Stimulated activated CD4-positive, alpha-beta T cell treated with anti-CD3 and anti-CD28 coated beads, Interleukin-15, amount 100 ng/mL, for 1 hour (primary cell): Measurements from ENCODE around the gene GLRA1.

Source experiments
- DNase-seq, 2 donors: peaks; one replicate each; pipeline ENCODE4 v3.0.0-alpha.2; 2020; ENCODE audit warnings: low read depth in 1 of 2, low spot score in 1 of 2

GLRA1 gene

GRCh38 chr5:151924564-151925301 is at the start of gene GLRA1:
TSS of gene GLRA1 (minus strand) at chr5:151924851. CDS start at chr5:151924549, 302 bp downstream.
- DNase-seq, result peak in 1 of 2 donors; percentile 35

- no peak for DNase-seq
Measured at GRCh38 chr5:151970885-151971284, 46.2 kb upstream of the GLRA1 start.

- no peak for DNase-seq
Measured at GRCh38 chr5:151967865-151968264, 43.2 kb upstream of the GLRA1 start.

- DNase-seq, result no peak
Measured at GRCh38 chr5:151966046-151966445, 41.4 kb upstream of the GLRA1 start.

GRCh38 chr5:151964471-151964870 is 39.8 kb upstream of the GLRA1 start:
- no peak for DNase-seq

- no peak for DNase-seq
Measured at GRCh38 chr5:151961557-151961956, 36.9 kb upstream of the GLRA1 start.

GRCh38 chr5:151958111-151958510 is 33.5 kb upstream of the GLRA1 start:
- DNase-seq, result no peak

- DNase-seq, result no peak
Measured at GRCh38 chr5:151956725-151957124, 32.1 kb upstream of the GLRA1 start.

- no peak for DNase-seq
Measured at GRCh38 chr5:151954255-151954654, 29.6 kb upstream of the GLRA1 start.

GRCh38 chr5:151953833-151954232 is 29.2 kb upstream of the GLRA1 start:
- no peak for DNase-seq

GRCh38 chr5:151952238-151952637 is 27.6 kb upstream of the GLRA1 start:
- DNase-seq, result no peak

- DNase-seq, result no peak
Measured at GRCh38 chr5:151950706-151951105, 26.1 kb upstream of the GLRA1 start.

- DNase-seq, result no peak
Measured at GRCh38 chr5:151949701-151950308, 25.2 kb upstream of the GLRA1 start.

- no peak for DNase-seq
Measured at GRCh38 chr5:151949113-151949512, 24.5 kb upstream of the GLRA1 start.

GRCh38 chr5:151947931-151948608 is 23.4 kb upstream of the GLRA1 start:
- DNase-seq, result no peak

- DNase-seq, result no peak
Measured at GRCh38 chr5:151937851-151938250, 13.2 kb upstream of the GLRA1 start.

- DNase-seq, result no peak
Measured at GRCh38 chr5:151935135-151935695, 10.6 kb upstream of the GLRA1 start.

- no peak for DNase-seq
Measured at GRCh38 chr5:151931260-151931659, 6.6 kb upstream of the GLRA1 start.

- no peak for DNase-seq
Measured at GRCh38 chr5:151926188-151926587, 1.5 kb upstream of the GLRA1 start.

GRCh38 chr5:151925340-151925739 is 689 bp upstream of the GLRA1 start:
- no peak for DNase-seq

- no peak for DNase-seq
Measured at GRCh38 chr5:151923866-151924476, 680 bp downstream of the GLRA1 start.

GRCh38 chr5:151921916-151922315 is 2.7 kb downstream of the GLRA1 start:
- no peak for DNase-seq
